GM12878 (cell line): ENCODE results near the gene TRIM6. TPM values are rescaled to one million over a fixed set of nuclear protein-coding genes. Genes with fewer than 3 reads are reported as not detected.

ENCODE experiments used
- CBFB ChIP-seq: IDR thresholded peaks from 2 replicates; pipeline ENCODE4 v1.6.1; 2016; ENCODE audit warnings: antibody characterized with exemption, low read depth
- CBX3 ChIP-seq: fragments of 200-600 bp; sonication (generic); IDR thresholded peaks from 2 replicates; pipeline ENCODE4 v1.6.1; 2016; ENCODE audit warnings: low read depth, borderline replicate concordance
- EP300 ChIP-seq, 2 experiments: fragments of 150-350 bp in 1 of 2; IDR thresholded peaks; 2 replicates each; pipeline ENCODE4 v1.6.1; 2011 to 2012; ENCODE audit warnings: low read depth in 2 of 2, low read length in 2 of 2, borderline replicate concordance in 1 of 2, improper control_type of control experiment in 1 of 2, inconsistent platforms in 1 of 2; ENCODE audit not compliant: control insufficient read depth in 1 of 2
- NFIC ChIP-seq: IDR thresholded peaks from 2 replicates; pipeline ENCODE4 v1.6.1; 2012; ENCODE audit warnings: low read depth, mild to moderate bottlenecking, inconsistent platforms, low read length, moderate library complexity
- RB1 ChIP-seq: fragments of 450-650 bp; formaldehyde crosslinking; IDR thresholded peaks from 2 replicates; pipeline ENCODE4 v1.6.1; 2017; ENCODE audit warnings: mild to moderate bottlenecking, borderline replicate concordance
- RCOR1 ChIP-seq: conservative IDR thresholded peaks from 2 replicates; pipeline ENCODE4 v1.6.1; 2012; ENCODE audit warnings: low read depth, low read length, improper control_type of control experiment
- SRF ChIP-seq, 2 experiments: IDR thresholded peaks; 2 replicates each; pipeline ENCODE4 v1.6.1; 2011; ENCODE audit warnings: low read depth in 2 of 2, low read length in 2 of 2, mild to moderate bottlenecking in 1 of 2, moderate library complexity in 1 of 2
- TCF12 ChIP-seq: IDR thresholded peaks from 2 replicates; pipeline ENCODE4 v1.6.1; 2011; ENCODE audit warnings: low read depth, mild to moderate bottlenecking, low read length
- ZNF217 ChIP-seq: fragments of 450-650 bp; IDR thresholded peaks from 2 replicates; pipeline ENCODE4 v1.6.1; 2017; ENCODE audit warnings: antibody characterized with exemption, mild to moderate bottlenecking
- ZNF24 ChIP-seq: fragments of 450-650 bp; IDR thresholded peaks from 2 replicates; pipeline ENCODE4 v1.6.1; 2017; ENCODE audit warnings: antibody characterized with exemption, mild to moderate bottlenecking
- ZZZ3 ChIP-seq: IDR thresholded peaks from 2 replicates; pipeline ENCODE4 v1.6.1; 2011; ENCODE audit warnings: low read depth; ENCODE audit not compliant: control insufficient read depth, insufficient read length
- polyA plus RNA-seq, 11 experiments: library from polyadenylated mRNA; depleted of rRNA in 4 of 11; unstranded in 6 of 11; stranded (reverse) in 5 of 11; fragments of >200 nt; fragmentation: Nextera tagmentation in 4 of 11; fragmentation: Illumina TruSeq in 1 of 11; extraction: Ambion mirVana in 4 of 11; extraction: Trizol in 1 of 11; gene quantifications; 1 replicate in 1 of 11; 2 replicates in 10 of 11; pipeline versions ENCODE4 v1.2.1 to v1.2.3, GENCODE V29; 2011 to 2016; ENCODE audit warnings: inconsistent platforms in 2 of 11, missing spikeins in 2 of 11, low read depth in 1 of 11
- total RNA-seq, 4 experiments: library from RNA; depleted of rRNA in 3 of 4; stranded (reverse); fragments of >200 nt in 3 of 4; fragmentation: Illumina TruSeq in 1 of 4; extraction: Trizol in 1 of 4; gene quantifications; 2 replicates each; pipeline versions ENCODE4 v1.2.1 to v1.2.3, GENCODE V29; 2013 to 2021
- TF ChIP-seq, protein P1 (sequence below): IDR thresholded peaks from 2 replicates; pipeline ENCODE4 v1.6.1; 2012; ENCODE audit warnings: low read depth, low read length, improper control_type of control experiment
- TF ChIP-seq, protein P2 (sequence below): fragments of 450-650 bp; conservative IDR thresholded peaks from 2 replicates; pipeline ENCODE4 v1.6.1; 2017; ENCODE audit warnings: mild to moderate bottlenecking, moderate library complexity
- TF ChIP-seq, protein P3 (sequence below): fragments of 450-650 bp; IDR thresholded peaks from 2 replicates; pipeline ENCODE4 v1.6.1; 2018; ENCODE audit warnings: borderline replicate concordance, mild to moderate bottlenecking; ENCODE audit not compliant: partially characterized antibody
- TF ChIP-seq, protein P4 (sequence below): fragments of 450-650 bp; IDR thresholded peaks from 2 replicates; pipeline ENCODE4 v1.6.1; 2017; ENCODE audit warnings: mild to moderate bottlenecking, low read depth, inconsistent platforms; ENCODE audit not compliant: poor library complexity, severe bottlenecking
- TF ChIP-seq, protein P5 (sequence below): fragments of 450-650 bp; IDR thresholded peaks from 2 replicates; pipeline ENCODE4 v1.6.1; 2017; ENCODE audit warnings: mild to moderate bottlenecking
- TF ChIP-seq, protein P6 (sequence below): IDR thresholded peaks from 2 replicates; pipeline ENCODE4 v1.6.1; 2011; ENCODE audit warnings: borderline replicate concordance, low read depth, mild to moderate bottlenecking, moderate library complexity, low read length; ENCODE audit not compliant: insufficient read depth, poor library complexity, severe bottlenecking

The TRIM6 gene
- total and polyA plus RNA-seq, 10 of the 15 experiments (the other 5 are each of a cell fraction or from before 2014, with no cell fraction given) = 1.4 to 6.8 (median 4.2) TPM

DNA sequence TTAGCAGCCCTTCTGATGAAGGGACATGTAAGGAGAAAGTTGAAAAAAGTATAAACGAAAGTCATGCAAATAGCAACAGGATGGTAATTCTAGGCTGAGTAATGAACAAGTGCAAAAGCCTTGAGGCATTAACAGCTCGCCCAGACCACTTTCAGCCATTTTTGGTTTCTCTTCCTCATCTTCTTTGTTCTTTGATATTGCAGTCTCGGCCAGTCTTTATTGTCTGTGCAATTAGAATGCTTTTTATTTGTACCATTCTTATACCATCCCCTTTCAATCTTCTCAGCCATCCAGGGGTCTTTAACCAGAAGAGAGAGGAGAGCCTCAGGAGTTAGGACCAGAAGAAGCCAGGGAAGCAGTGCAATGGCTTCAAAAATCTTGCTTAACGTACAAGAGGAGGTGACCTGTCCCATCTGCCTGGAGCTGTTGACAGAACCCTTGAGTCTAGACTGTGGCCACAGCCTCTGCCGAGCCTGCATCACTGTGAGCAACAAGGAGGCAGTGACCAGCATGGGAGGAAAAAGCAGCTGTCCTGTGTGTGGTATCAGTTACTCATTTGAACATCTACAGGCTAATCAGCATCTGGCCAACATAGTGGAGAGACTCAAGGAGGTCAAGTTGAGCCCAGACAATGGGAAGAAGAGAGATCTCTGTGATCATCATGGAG, 35.7 kb downstream of the TRIM6 start (continued):
- TF ChIP-seq EP300 (IDR thresholded peaks at IDR 0.05; ENCODE audit: borderline replicate concordance in 1 of 2, control insufficient read depth in 1 of 2, low read depth in 2 of 2, low read length in 2 of 2) (peak; percentile 56 to 85), ZNF217 (no peak), ZNF24 (peak; percentile 69), NFIC (peak; percentile 56; the same call in 1 of the 2 replicates), CBFB (no peak), SRF (IDR thresholded peaks at IDR 0.05; ENCODE audit: low read depth in 2 of 2, low read length in 2 of 2) (no peak), TCF12 (peak; percentile 67), RCOR1 (0 out of 2 replicates have a peak, but pooled peaks have one; percentile 62), ZZZ3 (no peak), RB1 (no peak), CBX3 (no peak)
- TF ChIP-seq, protein P1, sequence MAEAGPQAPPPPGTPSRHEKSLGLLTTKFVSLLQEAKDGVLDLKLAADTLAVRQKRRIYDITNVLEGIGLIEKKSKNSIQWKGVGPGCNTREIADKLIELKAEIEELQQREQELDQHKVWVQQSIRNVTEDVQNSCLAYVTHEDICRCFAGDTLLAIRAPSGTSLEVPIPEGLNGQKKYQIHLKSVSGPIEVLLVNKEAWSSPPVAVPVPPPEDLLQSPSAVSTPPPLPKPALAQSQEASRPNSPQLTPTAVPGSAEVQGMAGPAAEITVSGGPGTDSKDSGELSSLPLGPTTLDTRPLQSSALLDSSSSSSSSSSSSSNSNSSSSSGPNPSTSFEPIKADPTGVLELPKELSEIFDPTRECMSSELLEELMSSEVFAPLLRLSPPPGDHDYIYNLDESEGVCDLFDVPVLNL = no peak
- TF ChIP-seq, protein P2, sequence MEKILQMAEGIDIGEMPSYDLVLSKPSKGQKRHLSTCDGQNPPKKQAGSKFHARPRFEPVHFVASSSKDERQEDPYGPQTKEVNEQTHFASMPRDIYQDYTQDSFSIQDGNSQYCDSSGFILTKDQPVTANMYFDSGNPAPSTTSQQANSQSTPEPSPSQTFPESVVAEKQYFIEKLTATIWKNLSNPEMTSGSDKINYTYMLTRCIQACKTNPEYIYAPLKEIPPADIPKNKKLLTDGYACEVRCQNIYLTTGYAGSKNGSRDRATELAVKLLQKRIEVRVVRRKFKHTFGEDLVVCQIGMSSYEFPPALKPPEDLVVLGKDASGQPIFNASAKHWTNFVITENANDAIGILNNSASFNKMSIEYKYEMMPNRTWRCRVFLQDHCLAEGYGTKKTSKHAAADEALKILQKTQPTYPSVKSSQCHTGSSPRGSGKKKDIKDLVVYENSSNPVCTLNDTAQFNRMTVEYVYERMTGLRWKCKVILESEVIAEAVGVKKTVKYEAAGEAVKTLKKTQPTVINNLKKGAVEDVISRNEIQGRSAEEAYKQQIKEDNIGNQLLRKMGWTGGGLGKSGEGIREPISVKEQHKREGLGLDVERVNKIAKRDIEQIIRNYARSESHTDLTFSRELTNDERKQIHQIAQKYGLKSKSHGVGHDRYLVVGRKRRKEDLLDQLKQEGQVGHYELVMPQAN = no peak
- TF ChIP-seq, protein P3, sequence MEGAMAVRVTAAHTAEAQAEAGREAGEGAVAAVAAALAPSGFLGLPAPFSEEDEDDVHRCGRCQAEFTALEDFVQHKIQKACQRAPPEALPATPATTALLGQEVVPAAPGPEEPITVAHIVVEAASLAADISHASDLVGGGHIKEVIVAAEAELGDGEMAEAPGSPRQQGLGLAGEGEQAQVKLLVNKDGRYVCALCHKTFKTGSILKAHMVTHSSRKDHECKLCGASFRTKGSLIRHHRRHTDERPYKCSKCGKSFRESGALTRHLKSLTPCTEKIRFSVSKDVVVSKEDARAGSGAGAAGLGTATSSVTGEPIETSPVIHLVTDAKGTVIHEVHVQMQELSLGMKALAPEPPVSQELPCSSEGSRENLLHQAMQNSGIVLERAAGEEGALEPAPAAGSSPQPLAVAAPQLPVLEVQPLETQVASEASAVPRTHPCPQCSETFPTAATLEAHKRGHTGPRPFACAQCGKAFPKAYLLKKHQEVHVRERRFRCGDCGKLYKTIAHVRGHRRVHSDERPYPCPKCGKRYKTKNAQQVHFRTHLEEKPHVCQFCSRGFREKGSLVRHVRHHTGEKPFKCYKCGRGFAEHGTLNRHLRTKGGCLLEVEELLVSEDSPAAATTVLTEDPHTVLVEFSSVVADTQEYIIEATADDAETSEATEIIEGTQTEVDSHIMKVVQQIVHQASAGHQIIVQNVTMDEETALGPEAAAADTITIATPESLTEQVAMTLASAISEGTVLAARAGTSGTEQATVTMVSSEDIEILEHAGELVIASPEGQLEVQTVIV = no peak
- TF ChIP-seq, protein P4, sequence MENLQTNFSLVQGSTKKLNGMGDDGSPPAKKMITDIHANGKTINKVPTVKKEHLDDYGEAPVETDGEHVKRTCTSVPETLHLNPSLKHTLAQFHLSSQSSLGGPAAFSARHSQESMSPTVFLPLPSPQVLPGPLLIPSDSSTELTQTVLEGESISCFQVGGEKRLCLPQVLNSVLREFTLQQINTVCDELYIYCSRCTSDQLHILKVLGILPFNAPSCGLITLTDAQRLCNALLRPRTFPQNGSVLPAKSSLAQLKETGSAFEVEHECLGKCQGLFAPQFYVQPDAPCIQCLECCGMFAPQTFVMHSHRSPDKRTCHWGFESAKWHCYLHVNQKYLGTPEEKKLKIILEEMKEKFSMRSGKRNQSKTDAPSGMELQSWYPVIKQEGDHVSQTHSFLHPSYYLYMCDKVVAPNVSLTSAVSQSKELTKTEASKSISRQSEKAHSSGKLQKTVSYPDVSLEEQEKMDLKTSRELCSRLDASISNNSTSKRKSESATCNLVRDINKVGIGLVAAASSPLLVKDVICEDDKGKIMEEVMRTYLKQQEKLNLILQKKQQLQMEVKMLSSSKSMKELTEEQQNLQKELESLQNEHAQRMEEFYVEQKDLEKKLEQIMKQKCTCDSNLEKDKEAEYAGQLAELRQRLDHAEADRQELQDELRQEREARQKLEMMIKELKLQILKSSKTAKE = peak; percentile 83
- TF ChIP-seq, protein P5, sequence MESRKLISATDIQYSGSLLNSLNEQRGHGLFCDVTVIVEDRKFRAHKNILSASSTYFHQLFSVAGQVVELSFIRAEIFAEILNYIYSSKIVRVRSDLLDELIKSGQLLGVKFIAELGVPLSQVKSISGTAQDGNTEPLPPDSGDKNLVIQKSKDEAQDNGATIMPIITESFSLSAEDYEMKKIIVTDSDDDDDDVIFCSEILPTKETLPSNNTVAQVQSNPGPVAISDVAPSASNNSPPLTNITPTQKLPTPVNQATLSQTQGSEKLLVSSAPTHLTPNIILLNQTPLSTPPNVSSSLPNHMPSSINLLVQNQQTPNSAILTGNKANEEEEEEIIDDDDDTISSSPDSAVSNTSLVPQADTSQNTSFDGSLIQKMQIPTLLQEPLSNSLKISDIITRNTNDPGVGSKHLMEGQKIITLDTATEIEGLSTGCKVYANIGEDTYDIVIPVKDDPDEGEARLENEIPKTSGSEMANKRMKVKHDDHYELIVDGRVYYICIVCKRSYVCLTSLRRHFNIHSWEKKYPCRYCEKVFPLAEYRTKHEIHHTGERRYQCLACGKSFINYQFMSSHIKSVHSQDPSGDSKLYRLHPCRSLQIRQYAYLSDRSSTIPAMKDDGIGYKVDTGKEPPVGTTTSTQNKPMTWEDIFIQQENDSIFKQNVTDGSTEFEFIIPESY = no peak
- TF ChIP-seq, protein P6, sequence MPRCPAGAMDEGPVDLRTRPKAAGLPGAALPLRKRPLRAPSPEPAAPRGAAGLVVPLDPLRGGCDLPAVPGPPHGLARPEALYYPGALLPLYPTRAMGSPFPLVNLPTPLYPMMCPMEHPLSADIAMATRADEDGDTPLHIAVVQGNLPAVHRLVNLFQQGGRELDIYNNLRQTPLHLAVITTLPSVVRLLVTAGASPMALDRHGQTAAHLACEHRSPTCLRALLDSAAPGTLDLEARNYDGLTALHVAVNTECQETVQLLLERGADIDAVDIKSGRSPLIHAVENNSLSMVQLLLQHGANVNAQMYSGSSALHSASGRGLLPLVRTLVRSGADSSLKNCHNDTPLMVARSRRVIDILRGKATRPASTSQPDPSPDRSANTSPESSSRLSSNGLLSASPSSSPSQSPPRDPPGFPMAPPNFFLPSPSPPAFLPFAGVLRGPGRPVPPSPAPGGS = no peak
